Left lung (tissue), 10 donors: ENCODE measurements around the gene USP48. TPM values are rescaled to one million over a fixed set of nuclear protein-coding genes. Genes with fewer than 3 reads are reported as not detected.
"Not testable (repeated sequence)": the region's sequence is repeated elsewhere in the genome, so short reads cannot be mapped to it uniquely, and the experiment has no call there.

ENCODE experiments used
- ATAC-seq: fragments of 200-7000 bp; cut with Tn5 transposase; one replicate; pipeline ENCODE4 v1.9.1; 2020; ENCODE audit warnings: moderate library complexity
- DNase-seq, 4 donors: peaks; one replicate each; pipeline ENCODE4 v3.0.0-alpha.2; 2013 to 2020
- H3K27ac ChIP-seq, 2 donors: fragments of 200-600 bp; sonication (generic) in 1 of 2; one replicate each; pipeline versions ENCODE4 v1.5.0 to v1.8.0; 2020 to 2021
- H3K27me3 ChIP-seq, 2 donors: fragments of 200-600 bp; sonication (generic) in 1 of 2; one replicate each; pipeline versions ENCODE4 v1.5.0 to v1.8.0; 2020 to 2021
- H3K36me3 ChIP-seq, 2 donors: fragments of 200-600 bp; sonication (generic) in 1 of 2; one replicate each; pipeline versions ENCODE4 v1.5.0 to v1.8.0; 2020 to 2021
- H3K4me1 ChIP-seq, 2 donors: fragments of 200-600 bp; one replicate each; pipeline ENCODE4 v1.8.0; 2021
- H3K4me3 ChIP-seq, 2 donors: fragments of 200-600 bp; sonication (generic) in 1 of 2; one replicate each; pipeline versions ENCODE4 v1.5.0 to v1.8.0; 2020 to 2021; ENCODE audit warnings: mild to moderate bottlenecking in 1 of 2
- H3K9me3 ChIP-seq, 2 donors: fragments of 200-600 bp; sonication (generic) in 1 of 2; one replicate each; pipeline versions ENCODE4 v1.5.0 to v1.8.0; 2020 to 2021
- intact Hi-C, 2 donors: fragments of 100-400 bp; cut with DNase I; formaldehyde crosslinking; loops; one replicate each; pipeline versions ENCODE4 v1.11.2 to v1.14.2; 2022
- polyA plus RNA-seq, 6 donors: library from polyadenylated mRNA; unstranded; fragments of 120-200 nt; gene quantifications; one replicate each; pipeline ENCODE4 v1.2.1, GENCODE V29; 2013; ENCODE audit not compliant: insufficient read length in 6 of 6
- total RNA-seq, 2 donors: library from RNA; stranded (reverse); fragmentation: NEBNext Ultra II Directional; extraction: Animal tissue kit (Norgen Biotek cat#: 25700); gene quantifications; one replicate each; pipeline ENCODE4 v1.2.1, GENCODE V29; 2021
- TF ChIP-seq, protein P1 (sequence below), 2 donors: fragments of 200-600 bp; sonication (generic) in 1 of 2; IDR thresholded peaks; one replicate each; pipeline versions ENCODE4 v1.5.0 to v1.8.0; 2021; ENCODE audit warnings: antibody characterized with exemption in 2 of 2
- donor health status: DM: no; HTN: yes; CAD: no.
- donor health status: DM: no; HTN: no; CAD: no.

Gene USP48
- total and polyA plus RNA-seq, 8 donors, result 57.9 to 95.6 (median 80.9) TPM

DNA sequence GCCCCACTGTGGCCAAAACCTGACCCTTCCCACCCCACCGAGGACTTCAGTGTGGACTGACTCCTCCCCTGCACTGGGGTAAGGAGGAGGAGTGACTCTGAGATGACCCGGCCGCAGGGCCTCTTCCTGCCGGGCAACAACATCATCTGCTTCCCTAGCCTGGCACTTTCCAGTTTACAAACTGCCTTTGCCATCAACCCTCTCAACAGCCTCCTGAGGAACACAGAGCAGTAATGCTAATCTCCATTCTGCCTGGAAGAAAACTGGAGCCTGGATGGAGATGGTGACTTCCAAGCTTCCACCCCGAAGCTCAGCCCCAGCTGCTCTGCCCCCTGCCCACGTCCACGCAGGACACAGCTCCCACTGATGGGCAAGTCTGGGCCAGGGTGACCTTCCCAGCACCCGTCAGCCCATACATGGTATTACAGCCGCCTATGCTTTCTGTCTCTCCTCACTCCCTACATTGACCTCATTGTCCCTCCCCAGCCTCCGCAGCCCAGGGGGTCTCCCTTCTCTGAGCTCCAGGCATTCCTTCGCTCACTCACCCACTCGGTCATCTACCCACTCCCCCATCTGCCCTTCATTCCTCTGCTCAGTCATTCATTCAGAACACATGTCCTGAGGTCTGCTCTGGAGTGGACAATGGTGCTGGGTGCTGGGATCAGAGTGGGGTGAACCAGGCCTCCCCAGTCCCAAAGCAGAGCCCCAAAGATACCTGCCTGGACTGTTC is 148.0 kb downstream of the USP48 start:
- H3K9me3 ChIP-seq, result no peaks in the 10 kb centered on the region
- TF ChIP-seq, protein P1, sequence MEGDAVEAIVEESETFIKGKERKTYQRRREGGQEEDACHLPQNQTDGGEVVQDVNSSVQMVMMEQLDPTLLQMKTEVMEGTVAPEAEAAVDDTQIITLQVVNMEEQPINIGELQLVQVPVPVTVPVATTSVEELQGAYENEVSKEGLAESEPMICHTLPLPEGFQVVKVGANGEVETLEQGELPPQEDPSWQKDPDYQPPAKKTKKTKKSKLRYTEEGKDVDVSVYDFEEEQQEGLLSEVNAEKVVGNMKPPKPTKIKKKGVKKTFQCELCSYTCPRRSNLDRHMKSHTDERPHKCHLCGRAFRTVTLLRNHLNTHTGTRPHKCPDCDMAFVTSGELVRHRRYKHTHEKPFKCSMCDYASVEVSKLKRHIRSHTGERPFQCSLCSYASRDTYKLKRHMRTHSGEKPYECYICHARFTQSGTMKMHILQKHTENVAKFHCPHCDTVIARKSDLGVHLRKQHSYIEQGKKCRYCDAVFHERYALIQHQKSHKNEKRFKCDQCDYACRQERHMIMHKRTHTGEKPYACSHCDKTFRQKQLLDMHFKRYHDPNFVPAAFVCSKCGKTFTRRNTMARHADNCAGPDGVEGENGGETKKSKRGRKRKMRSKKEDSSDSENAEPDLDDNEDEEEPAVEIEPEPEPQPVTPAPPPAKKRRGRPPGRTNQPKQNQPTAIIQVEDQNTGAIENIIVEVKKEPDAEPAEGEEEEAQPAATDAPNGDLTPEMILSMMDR (IDR thresholded peaks at IDR 0.05), result no peak
- H3K36me3 ChIP-seq, result no peaks in the 10 kb centered on the region
- peaks cover 0 to 8% of the 10 kb centered on the region in 2 donors for H3K4me1 ChIP-seq
- H3K27me3 ChIP-seq, result peaks cover 0 to 67% of the 10 kb centered on the region in 2 donors
- DNase-seq (no peak), ATAC-seq (peak; percentile 4)
- intact Hi-C loops, result no loop called here
- H3K4me3 ChIP-seq, result no peak overlapping the region
- no peak overlapping the region for H3K27ac ChIP-seq

GRCh38 chr1:21633992-21634805 is 148.8 kb downstream of the USP48 start:
- Histone ChIP-seq H3K27ac (no peak overlapping the region), H3K27me3 (peaks cover 0 to 67% of the 10 kb centered on the region in 2 donors), H3K9me3 (no peaks in the 10 kb centered on the region), H3K4me1 (peaks cover 0 to 4% of the 10 kb centered on the region in 2 donors), H3K4me3 (no peak overlapping the region), H3K36me3 (no peaks in the 10 kb centered on the region)
- TF ChIP-seq, protein P1 (IDR thresholded peaks at IDR 0.05), result no peak
- DNase-seq (peak in 2 of 4 donors; percentile 61 to 67), ATAC-seq (peak; percentile 46)
- intact Hi-C loops, result no loop called here

DNA sequence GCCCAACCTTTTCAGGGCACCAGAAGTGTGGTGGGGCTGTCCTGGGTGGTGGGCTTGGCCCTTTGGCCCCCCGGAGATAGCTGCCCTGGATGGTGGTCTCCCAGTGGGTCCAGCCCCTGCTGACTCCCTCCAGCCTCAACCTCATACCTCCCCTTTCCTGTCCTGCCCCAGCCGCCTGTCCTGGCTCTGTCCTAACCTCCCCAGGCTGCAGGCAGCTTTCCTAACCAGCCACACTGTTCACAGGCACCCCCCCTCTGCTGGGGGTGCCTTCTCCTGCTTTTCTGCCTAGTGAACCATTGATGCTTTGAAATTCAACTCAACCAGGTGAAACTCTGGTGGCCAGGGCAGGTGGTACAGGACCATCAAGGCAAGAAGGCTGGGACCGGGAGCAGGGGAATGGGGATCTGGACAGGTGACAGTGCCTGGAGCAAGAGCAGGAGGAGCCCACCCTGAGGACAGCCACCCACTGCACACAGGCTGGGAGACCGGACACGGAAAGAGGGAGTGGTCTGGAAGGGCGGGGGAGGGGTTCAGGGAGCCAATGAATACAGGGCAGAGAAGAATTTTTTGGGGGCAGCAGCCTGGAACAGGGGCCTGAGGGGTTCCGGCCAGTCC is 149.7 kb downstream of the USP48 start:
- Histone ChIP-seq H3K4me1 (no peaks in the 10 kb centered on the region), H3K27me3 (peaks cover 0 to 73% of the 10 kb centered on the region in 2 donors), H3K4me3 (no peak overlapping the region), H3K9me3 (no peaks in the 10 kb centered on the region), H3K27ac (no peak overlapping the region), H3K36me3 (no peaks in the 10 kb centered on the region)
- TF ChIP-seq, protein P1 (IDR thresholded peaks at IDR 0.05), result no peak
- DNase-seq (no peak), ATAC-seq (no peak)
- intact Hi-C loops, result no loop called here

DNA sequence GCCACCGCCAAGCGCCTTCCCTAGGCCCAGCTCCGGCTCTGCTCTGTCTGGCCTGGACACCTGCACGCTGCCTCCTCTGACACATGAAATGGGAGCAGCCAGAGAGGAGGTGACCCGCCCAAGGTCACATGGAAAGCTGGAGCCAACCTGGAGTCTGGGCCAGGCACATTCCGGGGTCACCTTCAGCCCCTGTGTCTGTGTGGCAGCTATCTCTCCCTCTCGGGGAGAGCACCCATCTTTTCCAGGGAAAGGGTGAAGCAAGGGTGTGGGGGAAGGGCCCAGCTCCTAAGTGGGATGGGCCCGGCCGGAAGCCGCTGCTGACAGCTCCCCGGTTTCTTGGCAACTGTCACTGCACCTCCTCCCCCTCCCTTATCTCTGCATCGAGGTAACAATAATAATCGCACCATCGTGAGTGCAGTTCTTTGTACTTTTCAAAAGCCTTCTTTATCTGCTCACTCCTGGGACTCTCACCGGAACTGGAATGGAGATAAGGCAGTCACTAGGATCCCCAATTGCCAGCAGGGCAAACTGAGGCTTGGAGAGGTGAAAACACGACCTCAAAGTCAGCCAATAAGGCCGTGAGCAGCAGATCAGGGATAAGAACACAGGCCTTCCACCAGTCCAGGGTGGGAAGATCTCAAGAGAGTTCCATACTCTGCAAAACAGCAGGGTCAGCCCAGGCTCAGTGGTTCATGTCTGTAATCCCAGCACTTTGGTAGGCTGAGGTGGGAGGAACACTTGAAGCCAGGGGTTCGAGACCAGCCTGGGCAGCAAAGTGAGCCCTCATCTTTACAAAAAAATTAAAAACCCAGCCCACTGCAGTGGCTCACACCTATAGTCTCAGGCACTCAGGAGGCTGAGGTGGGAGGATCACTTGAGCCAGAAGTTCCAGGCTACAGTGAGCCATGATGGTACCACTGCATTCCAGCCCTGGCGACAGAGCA is 150.7 kb downstream of the USP48 start:
- H3K4me1 ChIP-seq, result no peaks in the 10 kb centered on the region
- no peak overlapping the region for H3K27ac ChIP-seq
- no peaks in the 10 kb centered on the region for H3K9me3 ChIP-seq
- peaks cover 0 to 74% of the 10 kb centered on the region in 2 donors for H3K27me3 ChIP-seq
- TF ChIP-seq, protein P1 (IDR thresholded peaks at IDR 0.05), result no peak
- no peak overlapping the region for H3K4me3 ChIP-seq
- intact Hi-C loops, result no loop called here
- no peaks in the 10 kb centered on the region for H3K36me3 ChIP-seq
- ATAC-seq, result no peak
- DNase-seq, result no peak

GRCh38 chr1:21631590-21631943 is 151.4 kb downstream of the USP48 start:
- H3K9me3 ChIP-seq, H3K4me1 ChIP-seq, ATAC-seq, intact Hi-C loops, DNase-seq, H3K4me3 ChIP-seq, H3K36me3 ChIP-seq, H3K27ac ChIP-seq: not testable (repeated sequence)
- peaks cover 0 to 74% of the 10 kb centered on the region in 2 donors for H3K27me3 ChIP-seq
